ENCODE data around the gene POGLUT3.
A peak's percentile ranks its signal among the peaks of the same experiment; 100 is the strongest.

GRCh38 chr11:108497317-108498045 lies 703 bp downstream of the POGLUT3 start:
- TF ChIP-seq, protein P1, sequence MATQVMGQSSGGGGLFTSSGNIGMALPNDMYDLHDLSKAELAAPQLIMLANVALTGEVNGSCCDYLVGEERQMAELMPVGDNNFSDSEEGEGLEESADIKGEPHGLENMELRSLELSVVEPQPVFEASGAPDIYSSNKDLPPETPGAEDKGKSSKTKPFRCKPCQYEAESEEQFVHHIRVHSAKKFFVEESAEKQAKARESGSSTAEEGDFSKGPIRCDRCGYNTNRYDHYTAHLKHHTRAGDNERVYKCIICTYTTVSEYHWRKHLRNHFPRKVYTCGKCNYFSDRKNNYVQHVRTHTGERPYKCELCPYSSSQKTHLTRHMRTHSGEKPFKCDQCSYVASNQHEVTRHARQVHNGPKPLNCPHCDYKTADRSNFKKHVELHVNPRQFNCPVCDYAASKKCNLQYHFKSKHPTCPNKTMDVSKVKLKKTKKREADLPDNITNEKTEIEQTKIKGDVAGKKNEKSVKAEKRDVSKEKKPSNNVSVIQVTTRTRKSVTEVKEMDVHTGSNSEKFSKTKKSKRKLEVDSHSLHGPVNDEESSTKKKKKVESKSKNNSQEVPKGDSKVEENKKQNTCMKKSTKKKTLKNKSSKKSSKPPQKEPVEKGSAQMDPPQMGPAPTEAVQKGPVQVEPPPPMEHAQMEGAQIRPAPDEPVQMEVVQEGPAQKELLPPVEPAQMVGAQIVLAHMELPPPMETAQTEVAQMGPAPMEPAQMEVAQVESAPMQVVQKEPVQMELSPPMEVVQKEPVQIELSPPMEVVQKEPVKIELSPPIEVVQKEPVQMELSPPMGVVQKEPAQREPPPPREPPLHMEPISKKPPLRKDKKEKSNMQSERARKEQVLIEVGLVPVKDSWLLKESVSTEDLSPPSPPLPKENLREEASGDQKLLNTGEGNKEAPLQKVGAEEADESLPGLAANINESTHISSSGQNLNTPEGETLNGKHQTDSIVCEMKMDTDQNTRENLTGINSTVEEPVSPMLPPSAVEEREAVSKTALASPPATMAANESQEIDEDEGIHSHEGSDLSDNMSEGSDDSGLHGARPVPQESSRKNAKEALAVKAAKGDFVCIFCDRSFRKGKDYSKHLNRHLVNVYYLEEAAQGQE (IDR thresholded peaks at IDR 0.05; ENCODE audit: insufficient replicate concordance, low read depth): no peak
- TF ChIP-seq, protein P2, sequence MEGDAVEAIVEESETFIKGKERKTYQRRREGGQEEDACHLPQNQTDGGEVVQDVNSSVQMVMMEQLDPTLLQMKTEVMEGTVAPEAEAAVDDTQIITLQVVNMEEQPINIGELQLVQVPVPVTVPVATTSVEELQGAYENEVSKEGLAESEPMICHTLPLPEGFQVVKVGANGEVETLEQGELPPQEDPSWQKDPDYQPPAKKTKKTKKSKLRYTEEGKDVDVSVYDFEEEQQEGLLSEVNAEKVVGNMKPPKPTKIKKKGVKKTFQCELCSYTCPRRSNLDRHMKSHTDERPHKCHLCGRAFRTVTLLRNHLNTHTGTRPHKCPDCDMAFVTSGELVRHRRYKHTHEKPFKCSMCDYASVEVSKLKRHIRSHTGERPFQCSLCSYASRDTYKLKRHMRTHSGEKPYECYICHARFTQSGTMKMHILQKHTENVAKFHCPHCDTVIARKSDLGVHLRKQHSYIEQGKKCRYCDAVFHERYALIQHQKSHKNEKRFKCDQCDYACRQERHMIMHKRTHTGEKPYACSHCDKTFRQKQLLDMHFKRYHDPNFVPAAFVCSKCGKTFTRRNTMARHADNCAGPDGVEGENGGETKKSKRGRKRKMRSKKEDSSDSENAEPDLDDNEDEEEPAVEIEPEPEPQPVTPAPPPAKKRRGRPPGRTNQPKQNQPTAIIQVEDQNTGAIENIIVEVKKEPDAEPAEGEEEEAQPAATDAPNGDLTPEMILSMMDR (IDR thresholded peaks at IDR 0.05; ENCODE audit: insufficient read depth, low read length): no peak
- TF ChIP-seq POLR2AphosphoS5 (IDR thresholded peaks at IDR 0.05; ENCODE audit: low read depth): peak; percentile 57; the same call in 1 of the 2 replicates
- TF ChIP-seq GABPA (IDR thresholded peaks at IDR 0.05; ENCODE audit: low read depth): no peak
- peak; percentile 55; the same call in 1 of the 2 replicates for TF ChIP-seq SPI1 (IDR thresholded peaks at IDR 0.05; ENCODE audit: borderline replicate concordance, low read depth)
